Testis (tissue), 2 donors: Measurements from ENCODE around the gene PRMT5.

Source experiments
- CTCF ChIP-seq, 3 experiments: fragments of 450-650 bp in 2 of 3; fragments of 200-600 bp in 1 of 3; sonication (generic) in 1 of 3; IDR thresholded peaks; one replicate each; pipeline ENCODE4 v1.5.1; 2016 to 2019; ENCODE audit warnings: antibody characterized with exemption in 3 of 3, mild to moderate bottlenecking in 2 of 3, moderate library complexity in 1 of 3
- POLR2A ChIP-seq: fragments of 450-650 bp; IDR thresholded peaks from one replicate; pipeline ENCODE4 v1.6.1; 2017; ENCODE audit warnings: antibody characterized with exemption, mild to moderate bottlenecking, moderate library complexity

GRCh38 chr14:22932146-22932545, 3.0 kb upstream of the PRMT5 start:
- TF ChIP-seq CTCF (IDR thresholded peaks at IDR 0.05) = no peak
- TF ChIP-seq POLR2A = no peak
